Renal pelvis (tissue), 12 donors: ENCODE measurements around the gene CHAMP1. TPM values are rescaled to one million over a fixed set of nuclear protein-coding genes. Genes with fewer than 3 reads are reported as not detected.

Source experiments
- DNase-seq: peaks from one replicate; pipeline ENCODE4 v3.0.0-alpha.2; 2013
- long read RNA-seq, 16 experiments: transcript quantifications; one replicate each; lab custom pipeline, GENCODE V29; 2026
- polyA plus RNA-seq, 3 donors: library from polyadenylated mRNA; unstranded; fragments of 120-200 nt; gene quantifications; one replicate each; pipeline ENCODE4 v1.2.1, GENCODE V29; 2013; ENCODE audit not compliant: insufficient read length in 3 of 3

CHAMP1 gene
- polyA plus RNA-seq, result 10 to 100 TPM; 31.1 to 34.8 (median 32.4) TPM
- long read RNA-seq, donor 1, full-length matches to known transcripts, result 13 of 13 reads
- long read RNA-seq, donor 1, partial matches to known transcripts, result 0 of 13 reads
- long read RNA-seq, donor 1, other reads (novel, unspliced or antisense), result 0 of 13 reads
- long read RNA-seq, donor 2, full-length matches to known transcripts, result 29 of 29 reads
- long read RNA-seq, donor 2, partial matches to known transcripts, result 0 of 29 reads
- long read RNA-seq, donor 2, other reads (novel, unspliced or antisense), result 0 of 29 reads
- long read RNA-seq, donor 3, full-length matches to known transcripts, result 36 of 36 reads
- long read RNA-seq, donor 3, partial matches to known transcripts, result 0 of 36 reads
- long read RNA-seq, donor 3, other reads (novel, unspliced or antisense), result 0 of 36 reads
- long read RNA-seq, donor 4, full-length matches to known transcripts, result 32 of 32 reads
- long read RNA-seq, donor 4, partial matches to known transcripts, result 0 of 32 reads
- long read RNA-seq, donor 4, other reads (novel, unspliced or antisense), result 0 of 32 reads
- long read RNA-seq, donor 5, full-length matches to known transcripts, result 22 of 22 reads
- long read RNA-seq, donor 5, partial matches to known transcripts, result 0 of 22 reads
- long read RNA-seq, donor 5, other reads (novel, unspliced or antisense), result 0 of 22 reads
- long read RNA-seq, donor 6, full-length matches to known transcripts, result 24 of 24 reads
- long read RNA-seq, donor 6, partial matches to known transcripts, result 0 of 24 reads
- long read RNA-seq, donor 6, other reads (novel, unspliced or antisense), result 0 of 24 reads
- long read RNA-seq, donor 7, full-length matches to known transcripts, result 51 of 51 reads
- long read RNA-seq, donor 7, partial matches to known transcripts, result 0 of 51 reads
- long read RNA-seq, donor 7, other reads (novel, unspliced or antisense), result 0 of 51 reads
- long read RNA-seq, donor 8, full-length matches to known transcripts, result 24 of 24 reads
- long read RNA-seq, donor 8, partial matches to known transcripts, result 0 of 24 reads
- long read RNA-seq, donor 8, other reads (novel, unspliced or antisense), result 0 of 24 reads
- long read RNA-seq, donor 9, full-length matches to known transcripts, result 39 of 39 reads
- long read RNA-seq, donor 9, partial matches to known transcripts, result 0 of 39 reads
- long read RNA-seq, donor 9, other reads (novel, unspliced or antisense), result 0 of 39 reads
- long read RNA-seq, donor 10, full-length matches to known transcripts, result 34 of 34 reads
- long read RNA-seq, donor 10, partial matches to known transcripts, result 0 of 34 reads
- long read RNA-seq, donor 10, other reads (novel, unspliced or antisense), result 0 of 34 reads
- long read RNA-seq, donor 11, full-length matches to known transcripts, result 43 of 43 reads
- long read RNA-seq, donor 11, partial matches to known transcripts, result 0 of 43 reads
- long read RNA-seq, donor 11, other reads (novel, unspliced or antisense), result 0 of 43 reads
- long read RNA-seq, donor 12, full-length matches to known transcripts, result 31 of 31 reads
- long read RNA-seq, donor 12, partial matches to known transcripts, result 0 of 31 reads
- long read RNA-seq, donor 12, other reads (novel, unspliced or antisense), result 0 of 31 reads
- long read RNA-seq, donor 13, full-length matches to known transcripts, result 33 of 33 reads
- long read RNA-seq, donor 13, partial matches to known transcripts, result 0 of 33 reads
- long read RNA-seq, donor 13, other reads (novel, unspliced or antisense), result 0 of 33 reads
- long read RNA-seq, donor 14, result 0 reads
- long read RNA-seq, donor 15, result 0 reads
- long read RNA-seq, donor 16, full-length matches to known transcripts, result 40 of 40 reads
- long read RNA-seq, donor 16, partial matches to known transcripts, result 0 of 40 reads
- long read RNA-seq, donor 16, other reads (novel, unspliced or antisense), result 0 of 40 reads

DNA sequence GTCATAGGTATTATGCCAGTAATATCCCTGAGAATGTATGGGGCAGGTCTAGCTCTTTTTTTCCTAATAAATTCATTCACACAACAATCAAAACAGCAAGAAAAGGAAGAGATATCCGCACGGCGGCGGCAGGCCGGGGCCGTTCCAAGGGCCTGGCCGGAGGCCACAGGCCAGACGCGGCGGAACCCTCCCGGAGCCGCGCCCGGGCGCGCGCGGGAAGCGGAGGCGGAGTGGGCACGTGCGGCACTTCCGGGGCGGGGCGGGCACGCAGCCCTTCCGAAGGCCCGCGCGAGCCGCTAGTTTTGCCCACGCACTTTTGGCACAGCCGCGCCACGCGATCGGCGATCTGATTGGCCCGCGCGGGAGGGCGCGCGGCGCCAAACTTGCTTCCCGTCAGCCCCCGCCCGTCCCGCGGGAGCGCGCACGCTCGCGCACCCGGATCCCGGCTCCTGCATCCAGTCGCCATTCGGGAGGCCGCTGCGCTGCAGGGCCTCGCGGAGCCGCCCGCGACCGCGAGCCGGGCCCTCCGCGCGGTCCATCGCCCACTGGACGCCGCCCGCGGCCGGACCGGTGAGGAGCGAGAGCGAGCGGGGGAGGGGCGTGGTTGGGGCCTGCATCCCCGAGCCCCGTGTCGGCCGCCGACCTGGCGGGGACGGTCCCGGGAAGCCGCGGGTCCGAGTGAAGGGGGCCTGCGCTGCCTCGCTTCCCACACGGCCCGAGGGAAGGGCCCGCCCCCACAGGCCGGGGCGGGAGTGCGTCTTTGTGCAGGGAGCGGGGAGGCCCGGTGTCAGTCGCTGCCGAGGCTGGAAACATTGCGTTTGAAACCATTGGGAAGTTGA lies at the start of gene CHAMP1:
TSS of gene CHAMP1 (plus strand) at position 430 of the 839 bp plus-strand sequence. CDS start 9,340 bp downstream, outside the sequence.
- DNase-seq, result peak; percentile 94

- no peak for DNase-seq
These were observed 49.3 kb upstream of the CHAMP1 start for GRCh38 chr13:114264886-114265611.

- no peak for DNase-seq
These were observed 48.1 kb upstream of the CHAMP1 start for GRCh38 chr13:114266241-114266640.

GRCh38 chr13:114268344-114269280 lies 45.7 kb upstream of the CHAMP1 start:
- no peak for DNase-seq

GRCh38 chr13:114269281-114269770 lies 45.0 kb upstream of the CHAMP1 start:
- no peak for DNase-seq

DNA sequence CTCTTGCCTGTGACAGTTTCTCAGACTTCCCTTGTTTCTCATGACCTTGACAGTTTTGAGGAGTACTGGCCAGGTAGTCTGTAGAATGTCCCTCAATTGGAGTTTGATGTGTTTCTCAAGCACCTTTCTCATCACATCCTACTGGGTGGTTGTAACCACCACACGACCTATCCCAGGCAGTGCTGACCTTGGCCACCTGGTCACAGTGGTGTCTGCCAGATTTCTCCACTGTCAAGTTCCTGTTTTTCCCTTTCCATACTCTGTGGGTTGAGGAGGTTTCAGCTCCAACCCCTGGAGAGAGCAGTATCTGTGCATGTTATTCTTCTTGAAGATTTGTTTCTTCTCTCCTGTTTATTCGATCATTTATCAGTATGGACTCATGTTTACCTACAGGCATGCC lies 41.3 kb upstream of the CHAMP1 start:
- no peak for DNase-seq

- DNase-seq, result no peak
These were observed 39.0 kb upstream of the CHAMP1 start for GRCh38 chr13:114275304-114275703.

GRCh38 chr13:114279146-114279545 lies 35.2 kb upstream of the CHAMP1 start:
- no peak for DNase-seq

GRCh38 chr13:114279758-114280355 lies 34.4 kb upstream of the CHAMP1 start:
- DNase-seq, result no peak

DNA sequence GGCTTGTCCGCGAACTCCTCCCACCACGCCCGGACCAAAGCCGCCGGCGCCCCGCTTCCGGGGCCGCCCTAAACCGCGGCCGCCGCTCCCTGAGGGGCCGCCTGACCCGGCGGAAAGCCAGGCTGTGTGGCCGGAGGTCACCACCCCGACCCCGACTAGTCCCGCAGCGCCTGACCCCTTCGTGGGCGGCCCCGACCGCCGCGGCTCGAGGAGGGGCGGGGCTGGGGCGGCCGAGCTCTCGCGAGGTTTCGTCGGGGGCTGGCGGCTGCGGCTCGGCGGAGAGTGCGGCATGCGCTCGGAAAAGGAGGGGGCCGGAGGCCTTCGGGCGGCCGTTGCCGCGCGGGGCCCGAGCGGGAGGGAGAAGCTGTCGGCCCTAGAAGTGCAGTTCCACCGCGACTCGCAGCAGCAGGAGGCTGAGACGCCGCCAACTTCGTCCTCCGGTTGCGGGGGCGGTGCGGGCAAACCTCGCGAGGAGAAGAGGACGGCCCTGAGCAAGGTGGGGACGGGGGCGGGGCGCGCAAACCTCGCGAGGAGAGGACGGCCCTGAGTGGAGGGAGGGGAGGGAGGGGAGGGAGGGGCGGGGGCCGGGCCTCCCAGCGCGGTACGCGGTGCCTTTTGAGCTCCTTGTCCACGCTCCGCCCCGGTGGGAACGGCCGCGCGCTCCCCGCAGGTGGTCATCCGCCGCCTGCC lies 32.8 kb upstream of the CHAMP1 start, which contains the start of gene UPF3A:
TSS of gene UPF3A (plus strand) at position 251 of the 690 bp plus-strand sequence. CDS start at position 290, 39 bp downstream.
- peak; percentile 93 for DNase-seq

- DNase-seq, result peak; percentile 74
These were observed 32.1 kb upstream of the CHAMP1 start for GRCh38 chr13:114282041-114282670.

- DNase-seq, result no peak
These were observed 30.7 kb upstream of the CHAMP1 start for GRCh38 chr13:114283576-114283975.

DNA sequence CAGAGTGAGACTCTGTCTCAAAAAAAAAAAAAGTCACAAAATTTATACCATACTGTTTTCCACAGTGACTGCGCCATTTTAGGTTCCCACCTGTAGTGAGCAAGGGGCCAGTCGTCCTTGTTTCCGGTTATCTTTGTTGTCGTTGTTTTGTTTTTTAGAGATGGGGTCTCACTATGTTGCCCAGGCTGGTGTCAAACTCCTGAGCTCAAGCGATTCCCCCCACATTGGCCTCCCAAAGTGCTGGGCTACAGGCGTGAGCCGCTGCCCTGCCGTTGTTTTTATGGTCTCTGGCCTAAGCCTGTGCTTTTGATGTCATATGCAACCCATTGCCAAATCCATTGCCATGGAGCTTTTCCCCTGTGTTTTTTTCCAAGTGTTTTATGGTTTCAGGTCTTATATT lies 29.6 kb upstream of the CHAMP1 start:
- no peak for DNase-seq

DNA sequence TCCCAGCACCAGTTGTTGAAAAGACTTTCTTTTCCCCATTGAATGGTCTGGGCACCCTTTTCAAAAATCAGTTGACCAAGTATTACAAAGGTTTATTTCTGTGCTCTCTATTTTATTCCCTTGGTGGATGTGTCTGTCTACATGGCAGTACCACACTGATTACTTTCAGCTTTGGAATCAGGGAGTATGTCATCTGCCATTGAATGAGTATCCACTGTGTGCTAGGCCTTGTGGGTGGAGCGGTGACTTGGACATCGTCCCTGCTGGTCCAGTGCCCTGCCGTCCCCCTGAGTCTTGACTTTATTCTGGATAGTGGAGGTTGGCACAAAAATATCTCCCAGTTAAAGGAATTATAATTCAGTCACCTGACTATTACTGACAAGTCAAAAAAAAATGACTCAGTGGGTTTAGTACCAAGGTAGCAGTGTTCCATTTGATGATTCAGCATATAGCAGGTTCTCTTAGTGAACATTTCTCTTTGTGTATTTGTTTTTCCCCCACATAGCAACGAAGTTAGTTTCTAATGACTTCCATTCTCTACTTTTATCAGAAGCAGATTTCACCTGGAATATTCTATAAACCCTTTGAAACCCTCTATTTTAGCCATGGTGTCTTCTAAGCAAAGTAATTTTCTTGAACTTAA lies 29.0 kb upstream of the CHAMP1 start:
- DNase-seq, result no peak

- no peak for DNase-seq
These were observed 27.5 kb upstream of the CHAMP1 start for GRCh38 chr13:114286808-114287207.
